Activated T-cell treated with anti-CD3 and anti-CD28 coated beads for 4 hours (primary cell): ENCODE results near the gene SMIM30.

Source experiments
- DNase-seq: peaks from one replicate; pipeline ENCODE4 v3.0.0-alpha.2; 2020

Gene SMIM30

DNA sequence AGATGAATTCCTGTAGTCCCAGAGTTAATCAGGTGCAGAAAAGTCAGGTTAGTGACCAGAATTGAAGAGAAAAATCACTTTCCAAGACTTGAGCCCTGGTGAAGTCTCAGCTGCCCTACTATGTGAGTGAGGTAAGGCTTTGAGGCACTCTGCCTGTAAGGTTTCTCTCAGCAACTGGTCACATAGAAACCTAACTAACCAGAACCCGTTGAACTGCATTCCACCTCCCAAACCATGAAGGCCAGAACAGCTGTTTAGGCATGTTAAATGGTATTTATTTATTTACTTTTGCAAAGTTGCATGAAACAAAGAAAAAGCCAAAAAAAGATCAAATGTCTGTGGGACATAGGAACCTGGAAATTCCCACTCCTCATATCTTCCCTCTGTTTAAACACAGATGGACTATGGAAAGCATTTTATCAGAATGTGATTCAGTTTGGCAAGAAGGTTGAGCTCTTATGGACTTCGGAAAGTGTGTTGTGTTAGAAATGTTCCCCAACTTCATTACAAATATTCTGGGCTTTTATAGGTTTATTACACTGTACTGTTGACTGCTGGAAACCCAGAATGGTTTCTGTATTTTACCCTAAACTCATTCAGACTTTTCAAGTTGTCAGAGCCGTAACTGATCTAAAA, 19.0 kb downstream of the SMIM30 start:
- no peak for DNase-seq

DNA sequence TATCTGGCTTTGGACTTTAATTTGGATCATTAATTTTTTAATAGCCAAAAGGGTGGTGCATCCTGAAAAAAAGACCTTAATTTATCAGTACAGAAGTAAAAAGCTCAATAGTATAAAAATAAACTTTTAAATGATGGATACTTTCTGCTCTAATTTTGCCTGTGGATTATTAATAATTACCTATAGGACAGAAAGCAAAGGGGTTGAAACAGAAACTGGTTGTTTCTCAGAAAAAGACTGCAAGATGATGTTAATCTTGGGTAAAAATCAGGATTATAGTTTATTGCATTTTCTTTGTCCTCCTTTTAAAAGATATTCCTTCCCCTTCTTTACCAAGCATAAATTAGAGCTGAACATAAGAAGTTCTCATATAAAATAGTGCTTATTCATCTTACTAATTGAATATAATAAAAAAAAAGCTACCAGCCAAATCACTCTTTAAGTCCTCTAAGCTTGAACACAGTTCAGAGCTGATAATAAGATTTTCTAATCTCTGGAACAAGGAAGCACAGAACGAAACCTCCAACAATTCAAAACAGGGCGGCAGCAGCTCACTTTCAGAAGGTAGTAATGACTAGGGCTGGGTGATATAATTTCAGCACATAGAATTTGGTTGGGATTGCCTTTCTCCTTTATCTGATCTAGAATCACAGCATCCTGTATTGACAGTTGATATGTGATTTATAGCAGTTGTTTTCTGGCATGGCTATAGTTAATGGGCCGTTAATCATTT, 23.7 kb downstream of the SMIM30 start:
- no peak for DNase-seq

DNA sequence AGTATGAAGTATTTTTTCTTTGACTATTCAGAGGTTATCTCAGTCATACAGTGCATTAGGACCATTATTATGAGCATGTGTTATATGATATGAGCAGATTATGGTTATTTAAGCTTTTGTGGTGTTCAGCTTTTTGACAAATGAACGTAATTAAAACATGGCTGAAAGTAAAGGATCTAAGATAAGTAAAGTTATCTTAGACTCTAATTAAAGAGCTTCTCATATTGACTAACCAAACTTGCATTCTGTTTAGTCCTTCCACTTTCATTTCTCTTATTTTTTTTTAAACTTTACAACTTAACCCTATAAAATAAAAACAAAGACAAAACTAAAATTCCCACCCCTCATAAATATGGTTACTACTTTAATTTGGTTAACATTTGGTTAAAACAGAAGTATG, 24.8 kb downstream of the SMIM30 start:
- no peak for DNase-seq

DNA sequence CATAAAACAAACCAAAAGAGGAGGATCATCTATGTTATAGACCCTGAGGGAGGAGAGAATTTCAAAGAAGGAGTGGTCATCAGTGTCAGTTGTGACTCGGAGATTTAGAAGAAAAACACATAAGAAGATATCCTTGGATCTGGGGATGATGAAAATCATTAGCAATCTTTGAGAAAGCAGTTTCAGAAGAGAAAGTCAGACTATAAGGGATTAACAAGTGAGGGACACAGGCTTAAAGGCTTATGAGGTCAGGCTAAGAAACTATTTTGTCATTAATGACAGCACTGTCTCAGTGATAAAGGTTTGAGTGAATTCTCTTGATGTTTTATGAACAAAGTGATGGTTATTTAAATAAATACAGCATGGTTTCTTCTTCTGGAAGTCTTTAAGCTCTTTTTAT, 25.6 kb downstream of the SMIM30 start:
- no peak for DNase-seq

DNA sequence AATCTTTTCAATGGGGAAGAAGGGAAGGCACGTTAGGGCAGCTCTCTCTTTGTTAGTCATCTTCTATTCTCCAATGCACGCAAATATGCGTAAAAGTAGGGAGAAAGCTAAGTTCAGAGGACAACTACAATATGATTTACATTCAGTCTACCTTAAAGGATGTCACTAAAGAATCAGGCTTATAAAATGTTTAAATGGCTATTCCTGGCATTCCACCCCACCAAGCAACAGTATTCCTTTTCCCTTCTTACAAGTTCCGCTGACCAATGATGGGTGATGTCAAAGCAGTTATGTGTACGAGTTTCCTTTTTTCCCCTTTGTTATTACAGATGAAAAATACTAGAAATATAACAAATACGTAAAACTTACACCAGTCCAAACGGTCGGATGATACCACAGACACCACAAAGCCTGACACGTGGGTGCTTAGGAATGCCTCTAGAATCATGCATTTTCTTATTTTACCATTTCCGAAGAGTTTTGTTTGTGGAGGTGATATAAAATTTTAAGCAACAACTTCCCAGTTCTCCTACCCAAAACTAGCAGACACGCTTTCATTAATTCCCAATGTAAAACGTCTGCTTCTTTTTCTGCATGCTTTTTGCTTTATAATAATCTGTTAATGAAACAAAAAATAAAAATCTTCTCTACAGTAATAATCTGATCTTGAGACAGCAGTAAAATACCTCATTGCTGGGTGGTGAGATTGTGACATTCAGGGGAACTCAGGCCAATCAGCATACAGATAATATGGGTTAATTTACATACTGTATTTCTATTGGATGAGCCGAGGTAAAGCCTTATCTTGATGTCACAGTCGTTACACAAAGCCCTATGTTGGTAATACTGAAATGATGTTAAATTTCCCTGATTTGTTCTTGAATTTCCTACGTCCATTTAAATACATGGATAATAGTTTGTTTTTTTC, 31.0 kb downstream of the SMIM30 start:
- DNase-seq, result no peak

DNA sequence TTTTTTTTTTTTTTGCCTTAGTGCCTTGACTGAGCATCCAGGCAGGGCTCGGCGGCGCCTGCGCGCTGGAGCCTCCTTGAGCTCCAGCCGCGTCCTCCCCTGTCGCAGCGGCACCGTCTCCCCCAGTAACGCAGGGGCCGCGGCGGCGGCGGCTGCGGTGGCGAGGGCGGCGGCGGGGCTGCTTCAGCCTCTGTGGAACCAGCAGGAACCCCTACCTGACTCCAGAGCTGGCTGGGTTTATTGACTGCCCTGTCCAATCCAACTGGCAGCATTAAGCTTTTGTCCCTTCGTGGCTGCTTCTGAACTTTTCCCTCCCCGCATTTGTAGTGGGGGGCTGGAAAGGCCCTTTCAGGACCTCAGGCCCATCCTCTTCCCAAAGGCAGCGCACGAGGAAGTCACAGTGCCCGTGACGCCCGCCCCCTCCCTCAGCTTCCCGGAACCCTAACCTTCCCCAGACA, 31.9 kb downstream of the SMIM30 start, which contains the start of gene GPR85:
GPR85 (minus strand) TSS at position 397 of the 458 bp plus-strand sequence. CDS start 2,106 bp downstream, outside the sequence.
- no peak for DNase-seq

DNA sequence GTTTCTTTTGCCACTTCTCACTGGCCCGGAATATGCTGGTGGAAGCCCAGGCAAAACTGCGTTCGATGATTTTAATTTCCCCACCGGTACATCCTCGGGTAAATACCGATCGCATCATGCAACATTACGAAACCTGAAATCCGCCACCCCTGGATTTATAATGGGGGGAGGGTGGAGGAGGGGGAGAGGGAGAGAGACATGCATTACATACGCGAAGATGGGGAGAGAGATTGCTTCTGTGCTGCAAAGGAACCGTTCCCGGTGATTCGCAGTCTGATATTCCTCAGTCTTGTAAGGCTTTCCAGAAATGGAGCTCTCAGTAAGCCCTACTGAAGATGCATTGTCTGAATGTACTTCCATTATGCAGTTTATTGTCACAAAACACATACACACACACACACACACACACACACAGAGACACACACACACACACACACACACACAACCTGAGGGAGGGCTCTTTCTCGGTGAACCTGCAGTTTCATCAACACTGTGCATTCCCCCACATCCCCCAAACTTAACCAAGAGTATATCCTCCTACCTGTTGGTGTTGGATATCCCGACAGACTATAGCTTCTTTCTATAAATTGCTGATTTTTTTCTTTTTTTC, 32.5 kb downstream of the SMIM30 start:
- no peak for DNase-seq

DNA sequence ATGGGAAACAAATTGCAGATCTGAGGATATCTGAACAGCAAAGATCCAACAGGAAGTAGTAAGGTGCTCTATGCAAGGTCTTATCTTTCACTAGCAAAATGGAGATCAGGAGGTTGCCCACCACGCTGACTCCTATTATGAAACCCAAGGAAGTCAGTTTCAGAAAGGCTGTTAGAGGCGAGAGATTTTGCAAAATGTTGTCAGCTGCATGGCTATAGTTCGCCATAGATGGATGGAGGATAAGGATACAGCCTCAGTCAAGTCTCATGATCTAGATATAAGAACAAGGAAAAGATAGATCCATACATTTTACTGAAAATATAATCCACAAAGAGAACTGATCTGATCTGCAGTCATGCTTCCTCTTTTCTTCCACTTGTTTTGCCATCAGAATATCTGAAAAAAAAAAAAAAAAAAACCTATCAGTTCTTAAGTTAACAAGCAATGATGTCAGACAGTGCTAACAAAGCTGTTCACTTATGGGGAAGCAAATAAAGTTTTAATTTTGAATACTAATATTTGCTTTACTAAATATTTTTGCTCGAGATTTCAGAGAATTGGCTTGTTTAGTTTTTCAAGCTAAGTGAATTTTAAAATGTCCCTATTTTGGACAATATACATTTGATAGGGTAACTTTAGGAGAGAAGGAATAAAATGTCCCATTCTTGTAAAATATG, 33.7 kb downstream of the SMIM30 start:
- no peak for DNase-seq

DNA sequence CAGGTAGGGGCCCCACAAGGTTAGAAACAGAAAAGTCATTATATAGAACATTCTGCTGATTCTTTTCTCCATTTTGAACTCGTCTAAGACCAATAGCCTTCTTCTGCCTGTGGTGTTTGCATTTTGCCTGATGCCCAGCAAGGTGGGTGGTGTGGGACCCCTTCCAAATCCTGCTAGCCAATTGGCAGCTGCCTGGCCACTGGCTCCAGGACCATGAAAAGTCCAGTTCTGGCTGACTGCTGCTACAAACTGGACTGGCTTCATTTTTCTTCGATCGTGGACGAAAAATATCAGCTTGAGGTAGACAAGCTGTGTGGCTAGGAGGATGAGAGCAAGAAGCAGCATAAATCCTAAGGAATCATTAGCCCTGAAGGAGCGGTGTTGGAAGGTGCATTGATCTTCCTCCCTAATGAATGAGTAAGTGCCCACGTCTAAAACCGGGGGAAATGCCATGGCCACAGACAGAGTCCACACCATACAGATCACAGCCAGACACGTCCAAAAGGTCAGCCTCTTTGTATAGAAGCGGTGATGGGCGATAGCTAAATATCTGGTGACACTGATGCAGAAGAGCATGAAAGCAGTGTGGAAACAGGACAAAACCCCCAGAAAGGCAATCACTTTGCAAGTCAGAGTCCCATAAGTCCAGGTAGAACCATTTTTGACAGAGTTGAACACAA, 34.4 kb downstream of the SMIM30 start:
- DNase-seq, result no peak

DNA sequence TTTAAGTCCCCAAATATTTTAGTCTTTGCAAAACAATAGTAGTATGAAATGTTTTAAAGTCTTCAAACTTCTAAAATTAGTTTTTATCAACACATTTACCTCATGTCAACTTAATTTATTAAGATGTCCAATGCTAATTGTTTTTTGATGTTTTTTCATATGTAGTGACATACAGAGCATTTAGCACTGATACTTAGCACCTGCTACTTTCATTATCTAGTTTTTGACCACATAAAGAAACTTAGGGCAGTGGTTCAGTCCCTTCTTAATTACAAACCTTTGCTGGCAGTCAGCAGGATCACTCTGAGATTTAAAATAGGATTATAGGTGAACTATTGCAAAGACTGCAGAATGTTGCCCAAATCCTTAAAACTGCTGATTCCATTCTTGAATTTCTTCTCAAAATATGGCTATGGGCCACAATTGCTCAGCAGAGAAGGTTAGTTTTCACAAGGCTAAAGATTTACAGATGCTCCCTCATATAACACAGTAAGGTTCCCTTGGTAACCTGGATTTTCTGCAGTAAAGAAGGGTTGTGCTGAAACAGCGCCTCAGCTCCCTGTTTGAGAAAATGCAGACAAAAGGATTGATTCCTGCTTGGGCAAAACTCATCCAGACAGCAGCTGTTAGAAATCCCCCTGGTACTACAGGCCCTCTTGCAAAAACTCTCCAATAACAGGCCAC, 35.1 kb downstream of the SMIM30 start:
- no peak for DNase-seq

DNA sequence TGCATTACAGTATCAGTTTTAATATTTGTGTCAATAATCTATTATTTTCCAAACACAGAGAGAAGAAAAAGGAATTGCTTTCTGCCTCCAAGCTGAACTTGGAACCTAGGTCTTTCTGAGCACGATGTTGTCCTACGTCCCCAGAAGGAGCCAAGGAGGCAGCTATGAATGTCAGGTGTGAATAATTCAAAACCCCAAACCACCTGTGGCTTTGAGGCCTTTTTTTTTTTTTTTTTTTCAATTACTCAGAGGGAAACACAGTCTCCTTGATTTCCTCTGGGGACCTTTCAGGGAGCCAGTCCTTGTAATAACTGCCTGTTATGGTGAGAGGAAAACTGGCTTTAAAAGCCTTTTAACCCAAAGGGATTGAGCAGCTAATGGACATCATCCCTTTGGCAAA, 40.0 kb downstream of the SMIM30 start:
- DNase-seq, result no peak

DNA sequence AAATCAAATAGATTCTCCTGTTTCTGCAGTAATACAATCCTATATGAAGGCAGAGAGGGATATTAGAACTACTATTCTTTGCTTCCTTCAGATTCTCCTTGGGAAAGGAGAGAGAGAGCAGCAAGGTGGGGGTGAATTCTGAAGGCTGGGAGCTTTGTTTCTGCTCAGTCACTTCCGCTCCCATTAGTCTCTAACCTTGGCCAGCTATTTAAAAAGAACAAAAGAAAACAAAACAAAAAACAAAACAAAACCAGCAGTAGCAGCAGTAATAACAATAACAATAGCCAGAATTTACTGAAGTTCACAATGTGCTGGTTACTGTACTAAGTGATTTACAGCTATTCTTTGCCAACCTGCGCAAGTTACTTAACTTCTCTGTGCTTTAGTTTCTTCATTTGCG, 41.7 kb downstream of the SMIM30 start:
- DNase-seq, result no peak

DNA sequence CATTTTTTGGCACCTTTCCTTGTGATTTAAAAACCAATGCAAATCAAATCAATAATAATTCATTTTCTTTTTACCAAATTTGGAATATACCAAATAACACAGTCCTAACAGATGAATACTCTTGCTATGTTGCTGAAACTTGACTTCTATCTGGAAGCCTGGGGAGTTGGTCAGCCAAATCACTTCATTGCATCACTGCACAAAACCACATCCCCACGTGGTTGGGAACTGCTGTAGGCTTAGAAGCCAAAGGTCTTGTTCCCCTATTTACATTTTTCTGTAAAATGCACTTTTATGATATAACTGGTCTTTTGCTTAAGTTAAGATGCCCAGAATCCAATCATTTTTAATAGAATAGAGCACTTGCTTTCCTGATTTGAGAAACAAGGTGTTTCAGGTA, 46.9 kb downstream of the SMIM30 start:
- DNase-seq, result no peak
